Tongue (tissue), 2 donors: ENCODE data around the gene RNF150. TPM values are rescaled to one million over a fixed set of nuclear protein-coding genes. Genes with fewer than 3 reads are reported as not detected.
"Not testable (repeated sequence)": the region's sequence is repeated elsewhere in the genome, so short reads cannot be mapped to it uniquely, and the experiment has no call there.

ENCODE experiments used
- DNase-seq: peaks from one replicate; pipeline ENCODE4 v3.0.0-alpha.2; 2015
- total RNA-seq: library from RNA; depleted of rRNA; stranded (reverse); fragments of >200 nt; gene quantifications from one replicate; pipeline ENCODE4 v1.2.3, GENCODE V29; 2014

The RNF150 gene
- total RNA-seq = 62.1 TPM

DNA sequence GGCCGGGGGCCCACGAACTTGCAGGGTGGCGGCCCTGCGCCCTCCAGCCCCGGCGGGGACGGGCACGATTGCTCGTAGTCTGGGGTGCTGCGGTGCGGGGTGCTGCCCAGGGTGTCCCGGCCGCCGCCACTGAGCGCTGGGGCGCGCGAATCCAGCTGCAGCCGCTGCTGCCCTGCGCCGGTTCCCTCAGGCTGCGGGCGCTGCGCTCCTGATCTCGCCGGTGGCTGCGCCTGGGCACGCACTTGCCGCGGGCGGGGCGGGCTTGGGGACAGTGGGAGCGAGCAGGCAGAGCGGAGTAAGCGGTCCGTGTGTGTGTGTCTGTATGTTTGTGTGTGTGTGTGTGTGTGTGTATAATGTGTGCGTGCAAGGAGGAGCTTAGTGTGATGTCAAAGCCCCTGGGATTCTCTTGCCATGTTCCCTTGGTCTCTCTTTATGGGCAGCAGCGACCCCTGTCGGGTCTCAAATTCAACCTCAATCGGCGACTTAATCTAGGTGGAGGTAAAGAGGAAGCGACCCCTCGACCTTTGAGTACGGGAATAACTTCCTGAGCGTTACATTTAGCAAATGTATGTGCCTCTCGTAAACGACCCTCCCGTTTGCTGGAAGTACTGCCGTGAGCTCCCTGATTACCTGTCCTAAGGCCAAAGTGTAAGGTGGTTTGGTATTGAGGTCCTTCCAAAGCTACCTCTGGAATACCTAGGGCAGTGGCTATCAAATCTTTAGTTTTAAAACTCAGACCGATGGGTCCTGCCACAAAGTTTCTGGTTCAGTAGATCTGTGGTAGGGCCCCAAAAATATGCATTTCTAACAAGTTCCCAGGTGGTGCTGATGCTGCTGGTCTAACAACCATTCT is at the start of gene RNF150:
TSS of gene RNF150 (minus strand) at position 324 of the 853 bp plus-strand sequence.
- DNase-seq = peak; percentile 98

DNA sequence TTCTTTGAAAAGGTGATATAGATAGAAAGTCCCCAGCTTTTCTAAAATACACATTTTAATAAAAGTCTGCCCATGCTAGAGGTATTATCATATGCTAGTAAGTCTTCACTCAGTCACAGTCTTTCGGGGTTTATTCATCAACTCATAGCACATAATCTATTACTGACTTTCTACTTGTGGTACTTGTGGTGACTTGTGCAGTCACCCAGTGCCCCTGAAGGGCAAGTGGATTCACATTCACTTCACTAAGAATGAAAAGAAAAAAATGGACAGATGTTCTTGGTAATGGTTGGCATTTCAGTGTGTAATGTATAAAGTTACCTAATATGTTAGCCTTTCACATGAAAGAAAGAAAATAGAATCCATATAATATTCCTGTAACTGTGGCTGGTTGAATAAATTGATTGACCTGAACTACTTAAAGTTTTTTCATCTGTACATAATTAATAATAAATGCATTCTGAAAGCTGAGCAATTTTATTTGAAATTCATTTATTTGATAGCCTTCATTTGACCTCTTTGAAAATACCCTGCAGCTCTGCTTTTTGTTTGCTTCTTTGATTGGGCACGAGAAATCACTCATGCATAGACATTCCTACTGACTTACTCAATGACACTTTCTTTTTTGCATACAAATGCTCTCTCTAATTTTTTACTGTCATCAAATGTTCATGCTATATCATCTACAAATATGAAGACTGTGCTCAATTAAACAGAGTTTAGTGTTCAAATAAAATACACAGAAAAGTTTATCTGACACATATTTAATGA is 47.9 kb upstream of the RNF150 start:
- DNase-seq = no peak

DNA sequence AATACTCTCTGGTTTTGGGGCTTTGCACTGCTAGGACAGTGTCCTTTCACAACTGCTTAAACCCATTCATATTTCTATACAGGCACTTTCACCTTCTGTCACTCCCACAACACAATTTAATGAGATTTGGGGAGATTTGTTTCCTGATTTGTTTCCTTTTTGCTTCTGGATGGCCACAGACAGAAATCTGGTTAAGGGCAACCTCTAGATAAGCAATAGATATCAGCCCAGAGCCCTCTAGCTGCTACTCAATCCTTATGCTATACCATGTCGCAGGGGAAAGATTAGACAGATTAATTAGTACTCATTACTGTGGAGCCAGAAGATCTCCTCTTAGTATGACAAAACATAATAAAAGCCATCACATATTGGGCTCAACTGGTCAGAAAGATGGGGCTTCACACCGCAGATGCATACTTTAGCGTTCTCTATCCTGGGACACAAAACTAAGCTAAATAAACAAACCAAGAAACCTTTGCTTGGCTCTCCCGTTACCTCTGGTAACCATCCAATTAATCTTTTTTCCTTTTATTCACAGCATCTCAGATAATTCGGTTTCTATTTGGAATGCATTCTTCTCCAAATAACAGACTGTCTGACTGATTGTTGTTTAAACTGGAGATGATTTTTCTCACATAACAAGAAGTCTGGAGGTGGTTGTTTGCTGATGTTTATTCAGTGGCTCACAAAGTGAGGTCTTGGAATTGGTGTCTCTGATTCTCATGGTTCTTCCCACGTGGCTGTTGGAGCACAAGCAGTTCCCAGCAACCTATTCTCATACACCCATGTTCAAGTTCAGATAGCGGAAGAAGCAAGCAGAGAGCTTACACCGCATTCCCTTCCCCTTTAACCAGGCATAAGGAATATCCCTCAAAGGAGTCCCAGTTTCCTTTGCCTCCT is 46.5 kb upstream of the RNF150 start:
- no peak for DNase-seq

DNA sequence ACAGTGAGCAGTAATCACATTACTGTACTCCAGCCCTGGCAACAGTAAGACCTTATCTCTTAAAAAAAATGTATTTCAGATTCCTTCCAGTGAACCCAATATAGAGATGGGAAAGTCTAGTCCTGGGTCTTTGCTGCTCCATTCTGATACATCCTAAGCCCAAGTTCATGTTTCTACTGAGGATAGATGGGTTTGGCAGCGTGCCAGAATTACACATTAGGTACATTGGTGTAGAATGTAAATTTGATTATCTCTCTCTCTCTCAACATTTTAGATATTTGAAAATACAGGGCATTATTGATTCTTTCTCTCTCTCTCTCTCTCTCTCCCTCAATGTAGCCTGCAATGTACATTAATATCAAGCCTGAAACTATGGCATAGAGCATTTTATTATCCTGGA is 43.9 kb upstream of the RNF150 start:
- no peak for DNase-seq

DNA sequence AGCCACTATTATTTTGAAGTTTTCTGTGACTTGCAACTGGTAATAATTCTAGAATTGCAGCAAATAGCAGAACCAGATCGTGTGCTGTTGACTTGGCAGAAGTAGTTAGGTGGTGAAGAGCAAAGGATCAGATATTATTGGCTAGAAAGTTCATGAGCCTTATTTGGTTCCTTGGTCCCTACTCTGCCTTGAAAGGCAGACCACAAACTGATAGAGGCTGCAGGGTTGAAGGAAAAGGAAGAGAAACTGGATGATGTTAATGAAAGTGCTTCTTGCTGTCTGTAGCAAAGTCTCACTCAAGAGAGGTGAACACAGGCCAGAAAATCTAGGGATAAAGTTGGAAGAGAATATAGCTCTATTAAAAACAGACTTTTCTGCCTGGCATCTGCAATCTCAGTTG is 41.2 kb upstream of the RNF150 start:
- no peak for DNase-seq

DNA sequence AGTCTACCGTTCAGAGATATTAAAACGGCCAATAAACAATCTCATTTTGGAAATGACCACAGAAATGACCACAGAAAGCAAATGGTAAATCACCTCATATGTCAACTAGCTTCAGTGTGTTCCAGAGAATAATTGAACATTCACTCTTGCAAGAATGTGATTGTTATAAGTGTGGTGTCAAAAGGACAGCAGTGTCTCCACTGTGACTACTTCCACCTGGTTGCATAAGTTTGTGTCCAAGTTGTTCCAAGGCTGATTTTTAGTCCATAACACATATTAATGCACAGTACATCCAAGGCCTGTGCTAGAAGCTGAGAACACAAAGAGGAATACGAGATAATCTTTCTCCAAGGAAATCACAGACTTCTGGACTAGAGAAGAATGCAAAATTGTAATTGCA is 37.4 kb upstream of the RNF150 start:
- DNase-seq = no peak

DNA sequence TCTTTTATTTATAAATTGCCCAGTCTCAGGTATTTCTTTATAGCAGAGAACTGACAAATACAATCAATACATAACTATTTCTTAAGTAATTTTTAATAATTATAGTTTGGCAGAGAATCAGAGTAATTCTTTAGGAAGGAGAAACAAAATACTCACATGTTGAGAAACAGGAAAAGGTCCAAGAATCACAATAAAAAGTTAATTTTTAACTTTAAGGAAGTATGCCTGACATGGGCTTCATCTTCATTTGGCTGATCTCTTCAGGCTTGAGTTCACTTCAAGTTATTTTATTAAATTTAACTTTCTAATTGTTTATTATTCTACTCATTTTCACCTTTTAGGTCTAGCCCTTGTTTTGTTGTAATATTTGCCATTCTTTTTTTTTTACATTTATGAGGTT is 36.1 kb upstream of the RNF150 start:
- DNase-seq = no peak

DNA sequence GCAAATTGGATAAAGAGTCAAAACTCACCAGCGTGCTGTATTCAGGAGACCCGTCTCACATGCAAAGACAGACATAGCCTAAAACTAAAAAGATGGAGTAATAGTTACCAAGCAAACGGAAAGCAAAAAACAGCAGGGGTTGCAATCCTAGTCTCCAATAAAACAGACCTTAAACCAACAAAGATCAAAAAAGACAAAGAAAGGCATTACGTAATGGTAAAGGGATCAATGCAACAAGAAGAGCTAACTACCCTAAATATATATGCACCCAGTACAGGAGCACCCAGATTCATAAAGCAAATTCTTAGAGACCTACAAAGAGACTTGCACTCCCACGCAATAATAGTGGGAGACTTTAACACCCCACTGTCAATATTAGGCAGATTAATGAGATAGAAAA is 31.7 kb upstream of the RNF150 start:
- not testable (repeated sequence) for DNase-seq

DNA sequence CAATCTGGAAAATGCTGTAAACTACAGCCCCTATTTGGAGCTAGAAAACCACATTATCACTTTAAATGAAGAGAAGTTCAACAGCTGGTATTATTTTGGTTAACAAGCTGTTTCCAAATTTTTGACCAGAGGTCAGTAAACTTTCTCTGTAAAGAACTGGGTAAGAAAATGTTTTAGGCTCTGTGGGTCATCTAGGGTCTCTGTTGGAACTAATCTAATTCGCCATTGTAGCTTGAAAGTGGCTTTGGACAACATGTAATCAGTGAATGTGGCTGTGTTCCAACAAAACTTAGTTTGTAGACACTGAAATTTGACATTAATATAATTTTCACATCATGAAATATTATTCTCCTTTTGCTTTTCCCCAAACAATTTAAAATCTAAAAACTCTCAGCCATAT is 25.8 kb upstream of the RNF150 start:
- DNase-seq = no peak

DNA sequence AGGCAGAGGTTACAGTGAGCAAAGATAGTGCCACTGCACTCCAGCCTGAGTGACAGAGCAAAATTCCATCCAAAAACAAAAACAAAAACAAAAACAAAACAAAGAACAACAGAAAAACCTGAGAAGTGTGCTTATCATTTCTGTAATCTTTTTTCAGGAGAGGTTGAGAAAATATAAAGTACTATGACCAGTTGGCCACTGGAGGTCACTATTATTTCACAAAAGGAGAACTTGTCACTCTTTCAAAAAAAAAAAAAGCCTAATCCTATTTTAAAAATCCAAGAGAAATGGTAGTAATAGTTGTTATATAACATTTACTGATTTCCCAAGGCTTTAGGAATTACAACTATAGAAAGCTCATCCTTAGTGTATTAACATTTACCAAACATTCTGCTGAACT is 24.9 kb upstream of the RNF150 start:
- DNase-seq = peak; percentile 72

DNA sequence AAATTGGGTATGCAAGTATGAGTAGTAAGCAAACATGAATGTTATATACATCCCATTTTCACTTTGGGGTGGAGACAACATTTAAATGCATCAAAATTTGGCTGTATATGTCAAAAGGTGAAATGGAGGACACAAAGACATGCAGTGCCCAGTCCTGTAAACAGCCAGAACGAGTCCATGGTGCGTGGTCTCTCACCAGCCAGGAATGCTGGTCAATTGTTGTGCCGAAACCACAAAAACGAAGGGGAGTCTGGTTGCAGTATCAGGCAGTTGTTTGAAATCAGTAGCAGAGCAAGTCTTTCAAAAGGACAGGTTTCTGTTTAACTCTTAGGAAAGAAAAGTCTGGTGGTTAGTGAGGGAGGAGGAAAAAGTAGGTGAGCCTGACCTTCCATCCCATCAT is 22.3 kb upstream of the RNF150 start:
- DNase-seq = no peak

DNA sequence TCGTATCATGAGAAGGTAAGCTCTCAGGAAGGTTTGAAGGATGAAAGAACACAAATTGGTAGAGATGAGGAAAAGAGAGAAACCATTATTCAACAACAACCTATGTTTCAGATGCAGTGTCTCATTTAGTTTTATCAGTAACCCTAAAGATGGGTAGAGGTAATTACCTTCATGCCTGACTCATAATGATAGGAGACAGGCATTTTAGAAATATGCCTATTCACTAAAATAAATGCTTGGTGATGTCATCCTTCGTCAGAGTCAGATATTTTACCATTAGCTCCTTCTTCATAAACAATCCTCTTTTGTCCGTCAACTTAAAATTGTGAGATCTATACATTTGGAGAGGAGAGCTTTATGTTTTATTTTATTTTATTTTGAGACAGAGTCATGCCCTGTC is 21.5 kb upstream of the RNF150 start:
- DNase-seq = no peak

DNA sequence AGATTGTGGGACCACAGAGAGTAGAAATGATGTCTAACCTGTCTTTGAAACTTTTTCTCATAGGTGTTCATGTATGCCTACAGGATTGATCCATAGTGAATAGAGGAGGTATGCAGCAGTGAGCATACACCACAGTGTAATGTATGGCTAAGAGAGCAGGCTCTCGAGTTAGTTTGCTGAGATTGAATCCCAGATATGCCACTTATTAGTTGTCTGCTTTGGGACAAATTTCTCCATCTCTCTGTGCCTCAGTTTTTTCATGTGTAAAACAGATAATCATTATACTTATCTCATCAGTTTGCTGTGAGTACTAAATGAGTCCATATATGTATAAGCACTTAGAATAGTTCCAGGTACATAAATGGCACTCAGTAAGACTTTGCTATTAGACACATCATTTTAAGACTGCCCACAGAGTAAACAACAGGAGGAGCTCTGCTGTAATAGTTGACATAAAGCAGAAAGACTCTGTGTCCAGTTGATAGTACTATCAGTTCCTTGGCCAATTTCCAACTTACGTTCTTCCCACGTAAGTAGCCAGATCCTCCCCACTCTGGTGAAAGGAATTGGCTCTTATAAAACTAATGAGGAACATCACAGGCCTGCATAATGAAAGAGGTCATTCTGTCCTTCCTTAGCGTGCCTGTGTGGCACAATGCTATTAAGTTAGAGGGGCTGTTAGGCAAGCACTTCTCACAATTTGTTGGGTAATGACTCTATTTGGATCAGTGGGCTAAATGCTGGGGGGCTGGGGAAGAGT is 20.7 kb upstream of the RNF150 start:
- no peak for DNase-seq

DNA sequence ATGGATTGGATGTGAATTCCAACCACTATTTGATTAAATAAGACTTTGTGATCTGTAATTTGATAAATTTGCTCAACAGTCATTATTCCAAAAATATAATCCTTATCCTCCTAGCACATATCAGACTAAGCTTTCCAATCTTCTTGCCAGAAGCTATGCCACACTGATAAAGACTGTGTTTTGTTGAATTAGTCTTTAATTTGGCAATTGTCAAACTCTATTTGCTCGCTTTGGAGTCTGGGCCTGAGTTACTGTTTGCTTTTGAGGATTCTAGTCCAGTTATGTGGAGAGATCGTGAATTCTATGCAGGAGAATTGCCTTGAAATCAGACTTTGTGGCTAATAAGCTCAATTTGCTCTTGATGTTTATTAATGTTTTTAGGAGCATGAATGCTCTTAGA is 10.9 kb upstream of the RNF150 start:
- no peak for DNase-seq

DNA sequence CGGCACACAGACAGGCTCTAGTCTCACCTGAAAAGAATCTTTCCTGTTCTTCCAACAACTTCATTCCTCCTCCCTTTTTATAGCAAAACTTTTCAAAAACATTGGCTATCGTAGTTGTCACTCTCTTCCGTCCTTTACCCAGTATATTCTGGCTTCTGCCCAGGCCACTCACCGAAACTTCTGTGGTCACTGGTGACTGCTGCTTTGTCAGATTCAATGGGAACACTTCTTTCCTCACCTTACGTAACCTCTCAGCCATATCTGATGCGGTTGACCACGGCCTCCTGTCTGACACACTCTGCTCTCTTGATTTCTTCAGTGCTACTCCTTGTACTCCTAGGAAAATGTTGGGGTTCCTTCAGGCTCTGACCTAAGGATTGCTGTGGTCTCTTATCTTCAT is 9.2 kb upstream of the RNF150 start:
- no peak for DNase-seq

DNA sequence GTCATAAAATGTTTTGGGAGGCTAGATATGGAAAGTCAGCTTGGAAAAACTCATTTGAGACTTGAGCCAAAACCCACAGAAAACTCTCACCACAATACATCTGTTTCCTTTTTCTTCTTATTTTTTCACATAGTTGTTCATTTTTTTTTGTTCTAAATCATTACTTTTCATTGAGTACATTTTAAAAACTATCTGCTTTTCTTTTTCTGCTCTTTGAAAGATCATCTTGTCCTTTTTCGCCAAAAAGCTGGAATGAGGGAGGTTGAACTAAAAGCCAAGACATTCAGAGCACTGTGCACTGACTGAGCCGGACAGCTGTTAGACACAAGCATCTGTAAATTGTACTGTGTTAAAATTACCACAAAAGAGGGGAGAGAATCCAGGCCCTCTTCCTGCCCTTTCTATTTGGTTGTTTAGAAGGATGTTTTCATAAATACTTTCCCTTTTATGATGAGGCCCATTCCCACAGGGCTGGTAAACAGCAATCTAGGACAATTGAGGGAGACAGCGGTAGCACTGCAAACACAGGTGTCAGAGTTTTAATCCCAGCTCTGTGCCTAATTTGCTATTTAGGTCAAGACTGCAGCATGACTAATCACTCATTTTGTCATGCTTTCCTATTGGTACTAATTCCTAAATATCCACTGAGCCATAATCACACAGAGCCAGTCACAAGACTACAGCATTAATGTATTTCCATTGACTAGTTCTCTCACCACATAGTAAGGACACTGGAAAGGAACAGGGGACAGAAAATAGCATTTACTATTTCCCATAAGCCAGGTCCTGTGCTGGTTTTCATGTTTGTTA is 7.3 kb upstream of the RNF150 start:
- peak; percentile 87 for DNase-seq

DNA sequence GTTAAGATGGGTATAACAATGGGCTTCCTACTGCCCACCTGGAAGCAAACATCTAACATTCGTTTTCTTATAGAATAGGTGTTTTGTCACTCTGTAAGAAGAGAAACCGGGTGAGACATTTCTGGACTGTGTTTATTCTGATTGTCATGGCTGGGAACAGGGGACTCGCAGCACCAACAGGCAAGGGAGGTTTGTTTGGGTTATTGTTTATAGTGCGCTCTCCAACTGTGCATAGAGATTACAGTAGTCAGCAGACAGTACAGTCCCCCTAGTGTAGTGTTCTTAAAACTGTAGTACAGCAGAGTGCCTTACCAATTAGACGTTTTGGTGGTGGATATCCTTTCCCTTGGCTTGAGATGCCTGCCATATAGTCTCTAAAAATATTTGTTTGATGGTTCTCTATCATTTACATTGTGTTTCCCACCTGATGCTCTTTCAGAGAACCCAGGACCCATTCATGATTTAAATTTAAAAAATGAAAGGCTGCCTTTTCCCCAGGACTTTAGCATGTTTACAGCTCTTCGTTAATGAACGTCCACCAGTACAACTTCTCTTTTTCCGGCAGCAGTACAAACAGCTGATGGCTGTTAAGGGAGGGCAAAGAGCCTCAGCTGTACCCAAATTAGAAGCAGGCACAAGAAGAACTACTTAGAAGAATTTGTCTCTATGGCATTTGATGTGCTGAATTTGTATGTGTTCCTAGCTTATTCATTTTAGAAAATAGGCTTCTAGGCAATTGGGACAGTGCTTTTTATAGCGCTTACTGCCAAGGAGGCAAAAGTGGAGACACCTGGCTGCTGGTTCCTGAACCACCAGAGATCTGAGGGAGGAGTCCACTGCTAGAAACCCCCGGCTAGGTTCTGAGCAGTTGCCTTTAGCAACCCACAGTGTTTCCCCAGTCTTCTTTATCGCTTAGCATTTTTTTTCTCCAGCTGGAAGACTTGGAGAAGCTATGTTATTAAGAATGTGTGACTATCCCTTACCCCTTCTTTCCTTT is 1.0 kb upstream of the RNF150 start:
- DNase-seq = peak; percentile 48

DNA sequence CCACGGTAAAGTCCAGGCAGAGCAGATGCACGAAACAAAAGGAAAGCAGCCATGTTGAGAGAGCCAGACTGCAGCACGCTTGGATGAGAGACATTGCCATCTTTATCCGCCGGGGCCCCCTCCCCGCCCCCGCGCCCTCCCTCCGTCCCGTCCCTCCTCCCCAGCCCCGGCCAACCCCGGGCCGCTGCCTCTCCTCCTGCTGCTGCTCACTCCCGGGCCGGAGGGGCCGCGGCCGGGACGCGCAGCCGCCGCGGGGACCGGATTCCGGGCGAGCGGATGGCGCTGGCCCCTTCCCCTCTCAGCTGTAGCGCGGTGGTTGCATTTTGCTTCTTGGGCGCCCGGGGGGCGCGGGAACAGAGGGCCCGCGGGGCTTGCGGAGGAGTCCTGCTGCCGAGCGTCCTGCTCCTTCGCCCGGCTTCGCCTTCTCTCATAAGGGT is 542 bp downstream of the RNF150 start:
- DNase-seq = peak; percentile 83

DNA sequence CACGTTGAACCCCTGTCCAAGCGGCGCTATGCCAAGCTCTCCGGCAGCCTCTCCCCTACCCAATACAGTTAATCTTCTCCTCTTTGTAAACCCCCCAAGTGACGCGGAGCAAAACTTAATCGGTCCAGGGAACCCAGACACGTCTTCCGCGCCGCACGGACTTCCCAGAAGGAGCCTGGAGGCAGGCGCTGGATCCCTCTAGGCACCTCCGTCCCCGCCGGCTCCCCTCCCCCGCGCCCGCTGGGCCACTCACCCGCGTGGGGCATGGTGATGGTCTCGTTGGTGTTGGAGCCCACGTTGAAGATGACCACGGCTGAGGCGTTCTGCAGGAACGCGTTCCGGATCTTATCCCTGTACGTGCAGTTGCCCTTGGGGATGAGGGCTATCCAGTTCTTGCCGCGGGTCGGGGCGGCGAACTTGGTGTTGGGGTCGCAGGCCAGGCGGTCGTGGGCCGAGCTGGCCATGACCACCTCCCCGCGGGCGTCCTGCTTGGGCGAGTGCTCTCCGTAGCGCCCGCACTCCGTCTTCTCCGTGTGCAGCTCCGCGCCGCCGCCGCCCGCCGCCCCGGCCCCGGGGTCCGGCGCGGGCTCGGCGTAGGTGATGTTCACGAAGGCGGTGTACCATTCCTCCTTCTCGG is 1.1 kb downstream of the RNF150 start:
- peak; percentile 56 for DNase-seq
